Posterior cingulate gyrus (tissue), 11 donors: ENCODE results near the gene GSE1.

Source experiments
- DNase-seq, 10 donors: peaks; one replicate each; pipeline versions ENCODE4 v3.0.0 to v3.0.0-alpha.2; 2020 to 2021; ENCODE audit warnings: mixed read lengths in 3 of 10
- intact Hi-C: fragments of 100-400 bp; cut with DNase I; formaldehyde crosslinking; loops from one replicate; pipeline ENCODE4 v1.15.1; 2023

GSE1 gene

GRCh38 chr16:85605051-85605911 is 7.8 kb upstream of the GSE1 start:
- intact Hi-C loops: no loop called here
- no peak for DNase-seq

- intact Hi-C loops: no loop called here
- DNase-seq: no peak
Measured at GRCh38 chr16:85605912-85606841, 6.9 kb upstream of the GSE1 start.

DNA sequence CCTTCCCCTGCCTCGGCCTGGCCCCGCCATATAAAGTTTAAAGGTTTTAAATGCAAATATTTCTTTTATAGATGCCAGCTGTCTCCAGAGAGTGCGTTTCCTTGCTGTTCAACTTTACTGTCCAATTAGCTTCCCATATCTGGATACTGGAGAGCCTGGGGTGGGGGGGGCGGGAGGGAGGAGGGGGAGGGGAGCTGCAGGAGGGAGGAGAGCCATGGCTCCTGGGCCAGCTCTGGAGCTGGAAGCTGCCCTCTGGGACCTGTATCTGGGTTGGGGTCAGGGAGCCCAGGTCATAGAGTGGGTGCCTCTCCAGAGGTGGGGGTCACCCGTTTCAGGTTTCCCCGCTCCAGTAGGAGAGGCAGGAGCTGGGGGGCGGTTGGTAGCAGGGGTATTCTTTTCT is 6.2 kb upstream of the GSE1 start:
- no peak for DNase-seq
- intact Hi-C loops: no loop called here

- DNase-seq: peak in 4 of 10 donors; percentile 52 to 93 (median 59)
- intact Hi-C loops: no loop called here
Measured at GRCh38 chr16:85607321-85607765, 5.8 kb upstream of the GSE1 start.

GRCh38 chr16:85607796-85608514 is 5.2 kb upstream of the GSE1 start:
- intact Hi-C loops: no loop called here
- no peak for DNase-seq

DNA sequence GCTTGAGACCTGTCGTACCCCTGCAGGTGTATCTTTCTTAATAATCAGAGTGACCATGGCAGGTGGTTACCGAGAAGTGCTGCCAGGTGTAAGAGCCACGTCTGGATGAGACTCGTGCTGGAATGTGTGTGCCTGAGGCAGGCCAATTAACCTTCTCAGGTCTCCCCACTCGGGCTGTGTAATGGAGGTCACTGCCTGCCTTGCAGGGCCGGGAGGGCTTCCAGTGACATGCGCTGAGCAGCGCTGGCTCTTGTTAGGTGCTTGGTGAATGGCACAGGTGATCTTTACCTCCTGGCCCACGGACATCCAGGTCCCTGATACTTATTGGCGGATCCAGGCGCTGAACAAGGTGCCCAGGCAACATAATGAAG is 4.6 kb upstream of the GSE1 start:
- intact Hi-C loops: no loop called here
- DNase-seq: no peak

DNA sequence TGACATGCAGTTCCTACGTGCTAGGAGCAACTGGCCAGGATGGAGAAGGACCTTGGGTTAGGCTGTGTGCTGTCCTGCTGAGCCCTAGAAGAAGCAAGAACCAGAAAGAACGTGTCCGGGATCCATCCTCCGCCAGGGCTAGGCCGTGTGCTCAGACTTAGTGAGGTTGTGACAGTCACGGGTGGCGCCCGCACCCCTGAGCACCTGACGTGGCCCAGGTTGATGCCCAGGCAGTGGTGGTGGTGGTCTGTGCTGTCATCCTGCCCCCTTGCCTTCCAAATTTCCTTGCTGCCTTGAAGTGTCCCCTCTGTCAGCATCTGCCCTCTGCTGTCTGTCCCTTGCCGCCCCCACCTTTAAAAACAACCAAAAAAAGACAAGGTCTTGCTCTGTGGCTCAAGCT is 4.2 kb upstream of the GSE1 start:
- intact Hi-C loops: no loop called here
- no peak for DNase-seq

DNA sequence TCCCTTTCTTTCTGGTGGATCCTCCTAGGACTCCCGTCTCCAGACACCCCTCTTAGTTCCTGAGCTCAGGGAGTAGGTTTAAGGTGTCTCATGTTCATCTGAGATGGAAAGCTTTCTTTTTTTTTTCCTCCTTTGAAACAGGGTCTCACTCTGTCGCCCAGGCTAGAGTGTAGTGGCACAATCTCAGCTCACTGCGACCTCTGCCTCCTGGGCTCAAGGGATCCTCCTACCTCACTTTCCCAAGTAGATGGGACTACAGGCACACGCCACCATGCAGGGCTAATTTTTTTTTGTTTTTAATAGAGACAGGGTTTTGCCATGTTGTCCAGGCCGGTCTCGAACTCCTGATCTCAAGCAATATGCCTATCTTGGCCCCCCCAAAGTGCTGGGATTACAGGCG is 3.6 kb upstream of the GSE1 start:
- DNase-seq: no peak
- intact Hi-C loops: no loop called here

- DNase-seq: no peak
- intact Hi-C loops: loop anchor here (2.0 to 5.0 kb wide), 3 partner anchors 53 to 333 kb away; no protein-coding TSS in a partner anchor
Measured at GRCh38 chr16:85610059-85610445, 3.1 kb upstream of the GSE1 start.

- peak; percentile 74 to 98 (median 85) for DNase-seq
- intact Hi-C loops: loop anchor here (2.0 to 5.0 kb wide), 3 partner anchors 54 to 333 kb away; no protein-coding TSS in a partner anchor
Measured at GRCh38 chr16:85610446-85611193, 2.5 kb upstream of the GSE1 start.

- DNase-seq: peak in 1 of 10 donors; percentile 38
- intact Hi-C loops: loop anchor here (2.0 to 5.0 kb wide), 3 partner anchors 54 to 334 kb away; no protein-coding TSS in a partner anchor
Measured at GRCh38 chr16:85611194-85611443, 2.0 kb upstream of the GSE1 start.

- DNase-seq: peak; percentile 73 to 97 (median 82)
- intact Hi-C loops: loop anchor here (2.0 to 5.0 kb wide), 3 partner anchors 55 to 334 kb away; no protein-coding TSS in a partner anchor
Measured at GRCh38 chr16:85611444-85612190, 1.5 kb upstream of the GSE1 start.

GRCh38 chr16:85612191-85612800 is 826 bp upstream of the GSE1 start:
- intact Hi-C loops: loop anchor here (5.0 kb wide), 1 partner anchor 335 kb away; no protein-coding TSS in a partner anchor
- no peak for DNase-seq

DNA sequence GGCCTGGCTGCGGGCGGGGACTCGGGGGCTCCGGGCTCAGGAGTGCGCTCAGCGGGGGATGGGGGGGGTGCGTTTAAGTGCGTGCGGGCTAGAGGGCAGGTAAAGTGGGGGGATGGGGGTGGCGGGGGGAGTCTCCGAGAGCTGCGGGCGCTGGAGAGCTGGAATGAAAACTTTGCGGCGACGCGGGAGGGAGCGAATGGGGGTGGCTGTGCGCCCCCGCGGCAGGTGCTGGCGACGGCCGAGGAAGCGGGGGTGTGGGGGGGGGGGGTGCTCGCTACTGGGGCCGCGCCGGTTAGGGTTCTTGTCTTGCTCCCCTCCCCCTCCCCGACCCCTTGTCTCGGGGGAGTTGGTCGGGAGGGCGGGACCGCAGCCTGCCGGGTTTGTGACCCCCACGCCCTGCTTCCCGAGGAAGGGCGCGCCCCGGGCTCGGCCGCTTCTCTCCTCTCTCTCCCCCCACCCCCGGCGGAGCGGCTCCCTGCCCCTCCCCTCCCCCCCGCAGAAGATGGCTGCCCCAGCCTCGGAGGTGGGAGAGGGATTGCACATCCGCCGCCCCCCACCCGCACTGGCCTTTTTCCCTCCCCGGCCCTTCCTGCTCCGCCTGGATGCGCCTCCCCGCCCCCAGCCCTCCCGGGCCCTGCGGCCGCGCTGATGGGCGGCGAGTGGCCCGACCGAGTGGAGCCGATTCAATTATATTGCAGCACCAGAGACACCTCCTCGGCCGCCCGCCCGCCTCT is 649 bp downstream of the GSE1 start:
- intact Hi-C loops: loop anchor here (5.0 kb wide), 1 partner anchor 336 kb away; no protein-coding TSS in a partner anchor
- DNase-seq: peak in 2 of 10 donors; percentile 39 to 88

DNA sequence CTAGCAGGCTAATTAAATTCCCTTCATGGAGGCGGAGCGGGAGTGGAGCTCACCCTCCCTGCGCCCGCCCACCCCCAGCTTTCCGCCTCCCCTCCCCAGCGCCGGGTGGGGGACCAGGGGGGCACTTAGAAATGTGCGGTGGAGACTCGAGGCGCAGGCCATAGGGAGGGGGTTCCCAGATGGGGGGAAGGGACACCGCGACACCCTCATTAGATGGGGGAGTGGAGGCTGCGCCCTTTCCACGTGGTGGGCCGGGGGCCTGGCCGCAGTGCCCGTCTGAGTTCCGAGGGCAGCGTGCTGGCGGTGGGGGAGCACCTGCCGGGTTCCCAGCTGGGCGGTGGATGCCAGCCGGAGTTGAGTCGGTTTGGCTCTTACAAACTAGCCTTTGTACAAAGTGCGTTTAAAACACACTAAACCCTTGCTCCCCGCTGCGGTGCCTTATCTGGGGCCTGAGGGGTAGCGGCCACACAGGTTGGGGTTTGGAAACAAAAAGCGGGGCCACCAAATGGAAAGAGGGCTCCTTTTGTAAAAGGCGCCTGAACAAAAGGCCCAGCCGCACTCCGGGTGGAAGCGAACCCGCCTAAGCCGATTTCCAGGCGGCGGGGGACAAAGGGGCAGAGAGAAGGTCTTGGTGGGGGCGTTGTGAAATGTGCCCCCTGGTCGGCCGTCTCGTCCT is 1.4 kb downstream of the GSE1 start:
- DNase-seq: peak in 1 of 10 donors; percentile 85
- intact Hi-C loops: loop anchor here (5.0 kb wide), 1 partner anchor 337 kb away; no protein-coding TSS in a partner anchor

DNA sequence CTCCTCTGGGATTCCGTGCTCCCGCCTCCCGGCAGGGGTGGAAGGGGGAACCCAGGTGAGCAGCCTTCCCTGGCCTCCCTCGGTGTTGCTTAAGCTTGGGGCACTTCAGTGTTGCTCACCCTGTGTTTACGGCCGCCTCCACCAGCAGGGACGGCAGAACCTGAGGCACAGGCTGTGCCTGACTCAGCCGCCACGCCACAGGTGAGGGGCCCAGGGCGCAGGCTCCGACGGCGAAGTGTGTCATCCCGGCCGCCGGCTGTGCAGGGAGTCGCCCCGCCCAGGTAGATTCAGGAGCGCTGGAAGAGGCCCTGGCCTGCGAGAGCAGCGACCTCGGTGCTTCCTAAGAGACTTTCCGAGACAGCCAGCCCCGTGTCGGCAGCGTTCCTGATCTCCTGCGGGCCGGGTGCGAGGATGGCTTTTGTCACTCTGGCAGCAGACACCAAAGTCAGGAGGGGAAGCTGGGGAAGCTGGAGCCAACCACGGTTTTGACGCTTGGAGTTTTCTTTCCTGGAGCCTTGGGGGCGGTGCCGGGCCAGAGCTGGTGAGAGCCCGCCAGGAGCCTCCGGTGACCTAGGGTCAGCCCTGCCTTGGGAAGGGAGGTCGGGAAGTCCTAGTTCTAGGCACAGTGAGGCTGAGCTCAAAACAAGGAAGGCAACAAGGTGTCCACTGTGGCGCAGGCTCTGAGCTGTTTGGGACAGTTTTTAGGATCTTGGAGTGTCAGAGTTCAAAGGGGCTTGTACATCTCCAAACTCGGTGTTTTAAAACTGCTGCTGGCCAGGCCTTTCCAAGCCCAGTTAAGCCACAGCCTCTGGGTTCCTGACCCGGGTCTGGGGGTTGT is 2.1 kb downstream of the GSE1 start:
- peak in 1 of 10 donors; percentile 88 for DNase-seq
- intact Hi-C loops: no loop called here
